Endothelial cell of umbilical vein (primary cell): ENCODE data around the gene CCN6. TPM values are rescaled to one million over a fixed set of nuclear protein-coding genes. Genes with fewer than 3 reads are reported as not detected.

Experiments
- BruUV-seq: library from RNA; stranded (reverse); fragments of 400-500 nt; replicated peaks from 2 replicates; lab custom pipeline; 2021; lab: Mats Ljungman, UMichigan
- CTCF ChIA-PET: fragments of 300-600, 350-600 bp; sonication (Branson Sonifier 250); formaldehyde crosslinking; loops from one replicate; lab custom pipeline; 2021; ENCODE audit warnings: antibody characterized with exemption, inconsistent platforms; lab: Charles Lee
- POLR2A ChIA-PET: fragments of 300-600, 350-600 bp; sonication (Branson Sonifier 250); formaldehyde crosslinking; loops from one replicate; lab custom pipeline; 2021; ENCODE audit warnings: antibody characterized with exemption, inconsistent platforms; lab: Charles Lee
- DNase-seq: peaks from one replicate; pipeline ENCODE4 v3.0.0-alpha.2; 2011; ENCODE audit warnings: low read depth, low spot score
- FAIRE-seq: peaks from 2 replicates; lab custom pipeline; 2011; peaks lifted over from hg19 to GRCh38; lab: Jason Lieb, UNC
- H2AFZ ChIP-seq: 2 replicates; pipeline ENCODE4 v1.6.0; 2012; ENCODE audit warnings: low read depth, low read length, control low read depth, inconsistent platforms
- H3K27ac ChIP-seq: 2 replicates; pipeline ENCODE4 v1.5.1; 2011; ENCODE audit warnings: low read depth, mild to moderate bottlenecking, control low read depth, low read length, moderate library complexity; ENCODE audit not compliant: insufficient read depth
- H3K27me3 ChIP-seq, 2 experiments: 2 replicates each; pipeline versions ENCODE4 v1.6.0 to v1.6.1; 2011; ENCODE audit warnings: low read length in 2 of 2, mixed read lengths in 1 of 2; ENCODE audit not compliant: control insufficient read depth in 2 of 2, insufficient read depth in 2 of 2
- H3K36me3 ChIP-seq, 2 experiments: 2 replicates in 1 of 2; 3 replicates in 1 of 2; pipeline ENCODE4 v1.5.1; 2011; ENCODE audit warnings: low read length in 2 of 2, mild to moderate bottlenecking in 1 of 2, moderate library complexity in 1 of 2; ENCODE audit not compliant: control insufficient read depth in 2 of 2, insufficient read depth in 2 of 2; ENCODE audit errors: extremely low read depth in 1 of 2
- H3K4me1 ChIP-seq: 3 replicates; pipeline ENCODE4 v1.5.1; 2011; ENCODE audit warnings: mild to moderate bottlenecking, low read length; ENCODE audit not compliant: control insufficient read depth, insufficient read depth; ENCODE audit errors: extremely low read depth
- H3K4me2 ChIP-seq: 2 replicates; pipeline ENCODE4 v1.6.1; 2011; ENCODE audit warnings: low read length, control low read depth, mixed read lengths; ENCODE audit not compliant: insufficient read depth
- H3K4me3 ChIP-seq, 3 experiments: fragments of 200-600 bp in 1 of 3; sonication (generic), shearing (Covaris generic) in 1 of 3; replicated peaks in 1 of 3; 2 replicates each; pipeline ENCODE4 v1.5.1; 2011 to 2016; ENCODE audit warnings: control low read depth in 3 of 3, low read length in 3 of 3, mild to moderate bottlenecking in 2 of 3, inconsistent platforms in 1 of 3, low read depth in 1 of 3, moderate library complexity in 1 of 3; ENCODE audit not compliant: insufficient read depth in 1 of 3
- H3K79me2 ChIP-seq: 2 replicates; pipeline ENCODE4 v1.6.0; 2012; ENCODE audit warnings: low read length, inconsistent platforms; ENCODE audit not compliant: control insufficient read depth, insufficient read depth
- H3K9ac ChIP-seq: replicated peaks from 2 replicates; pipeline ENCODE3; 2011; ENCODE audit warnings: low read length, control low read depth; ENCODE audit not compliant: insufficient read depth; ENCODE audit errors: extremely low read depth
- H3K9me1 ChIP-seq: replicated peaks from 3 replicates; pipeline ENCODE4 v1.6.0; 2011; ENCODE audit warnings: mild to moderate bottlenecking, low read length; ENCODE audit not compliant: control insufficient read depth, insufficient read depth; ENCODE audit errors: extremely low read depth
- H3K9me3 ChIP-seq: replicated peaks from 2 replicates; pipeline ENCODE4 v1.5.1; 2012; ENCODE audit warnings: low read length, inconsistent platforms; ENCODE audit not compliant: control insufficient read depth, insufficient read depth
- H4K20me1 ChIP-seq: replicated peaks from 2 replicates; pipeline ENCODE3; 2011; ENCODE audit warnings: mild to moderate bottlenecking, low read length; ENCODE audit not compliant: control insufficient read depth, insufficient read depth; ENCODE audit errors: extremely low read depth
- CTCF ChIP-seq, 2 donors: IDR thresholded peaks; 1 replicate in 1 of 2; 2 replicates in 1 of 2; pipeline ENCODE4 v1.5.1; 2011; ENCODE audit warnings: low read length in 2 of 2, mild to moderate bottlenecking in 2 of 2, moderate library complexity in 2 of 2, control low read depth in 1 of 2, inconsistent platforms in 1 of 2, low read depth in 1 of 2; ENCODE audit not compliant: insufficient read depth in 1 of 2; ENCODE audit errors: extremely low read depth in 1 of 2
- GATA2 ChIP-seq: IDR thresholded peaks from 2 replicates; pipeline ENCODE4 v1.7.0; 2011; ENCODE audit warnings: low read depth, mild to moderate bottlenecking, moderate library complexity, mixed read lengths, low read length; ENCODE audit not compliant: insufficient read length, insufficient read depth
- JUN ChIP-seq: IDR thresholded peaks from 2 replicates; pipeline ENCODE4 v1.6.1; 2011; ENCODE audit warnings: borderline replicate concordance, low read depth; ENCODE audit not compliant: insufficient read length, insufficient read depth
- MAX ChIP-seq: IDR thresholded peaks from 2 replicates; pipeline ENCODE4 v1.6.1; 2011; ENCODE audit not compliant: insufficient read depth, insufficient read length
- POLR2A ChIP-seq: IDR thresholded peaks from 2 replicates; pipeline ENCODE4 v1.6.1; 2012; ENCODE audit warnings: low read depth, mild to moderate bottlenecking, control low read depth, low read length
- POLR2AphosphoS5 ChIP-seq: IDR thresholded peaks from 2 replicates; pipeline ENCODE4 v1.6.1; 2012; ENCODE audit warnings: low read depth, mild to moderate bottlenecking, control low read depth, low read length, moderate library complexity; ENCODE audit not compliant: insufficient read depth
- dilution Hi-C: fragments of 300-500 bp; cut with MboI; formaldehyde crosslinking; loops from one replicate; pipeline ENCODE4 v1.15.0; 2019; ENCODE audit warnings: low sequenced_read_pairs; ENCODE audit not compliant: extremely low pct_ligation_motif_present
- intact Hi-C: fragments of 100-400 bp; cut with micrococcal nuclease; formaldehyde crosslinking; loops from one replicate; pipeline ENCODE4 v1.10.0; 2022
- polyA plus RNA-seq, 4 experiments: library from polyadenylated mRNA; depleted of rRNA in 3 of 4; stranded (reverse) in 3 of 4; unstranded in 1 of 4; fragments of >200 nt; gene quantifications; 2 replicates each; pipeline versions ENCODE4 v1.2.1 to v1.2.3, GENCODE V29; 2011 to 2012; ENCODE audit warnings: missing spikeins in 1 of 4
- total RNA-seq: library from RNA; stranded (reverse); gene quantifications from 2 replicates; pipeline ENCODE4 v1.2.3, GENCODE V29; 2021

The CCN6 gene
- total and polyA plus RNA-seq, 2 donors (not counting 3 experiments of a cell fraction or from before 2014, with no cell fraction given), result not detected

- FAIRE-seq, result peak; percentile 98
Measured at GRCh38 chr6:112043032-112044007, 10.6 kb upstream of the CCN6 start.

More at GRCh38 chr6:112043032-112044007, 10.6 kb upstream of the CCN6 start:
- H3K4me3 ChIP-seq, result peak overlapping the region; percentile 33 to 95 (median 89)
- CTCF ChIA-PET, result interaction anchor here (0.6 to 5.1 kb wide), 47 partner anchors 9 to 1032 kb away, joined by 3 to 56 read pairs (median 4); partner anchors contain the start of genes FAM229B, FYN and TUBE1
- H3K9ac ChIP-seq, result peak overlapping the region; percentile 98
- no peaks in the 10 kb centered on the region for H3K9me3 ChIP-seq
- H3K4me1 ChIP-seq, result peaks cover 38% of the 10 kb centered on the region
- no peaks in the 10 kb centered on the region for H4K20me1 ChIP-seq
- peak overlapping the region; percentile 88 for H3K4me2 ChIP-seq
- no peaks in the 10 kb centered on the region for H3K79me2 ChIP-seq
- TF ChIP-seq POLR2A (peak; percentile 54), POLR2AphosphoS5 (peak; percentile 56), JUN (no peak), GATA2 (peak; percentile 25), MAX (no peak), CTCF (IDR thresholded peaks at IDR 0.05; ENCODE audit: extremely low read depth in 1 of 2, insufficient read depth in 1 of 2, low read depth in 1 of 2, low read length in 2 of 2) (peak; percentile 96 to 98)
- BruUV-seq, result TSS peak; percentile 96
- dilution Hi-C loops (no loop called here), intact Hi-C loops (loop anchor here (1.0 to 10.0 kb wide), 12 partner anchors 46 to 1032 kb away; partner anchors contain the start of genes FYN and TRAF3IP2)
- H3K9me1 ChIP-seq, result no peaks in the 10 kb centered on the region
- POLR2A ChIA-PET, result interaction anchor here (1.2 kb wide), 1 partner anchor 334 kb away, joined by 6 read pairs; no protein-coding TSS in a partner anchor
- no peaks in the 10 kb centered on the region for H3K27me3 ChIP-seq
- H3K27ac ChIP-seq, result peak overlapping the region; percentile 92
- peak overlapping the region; percentile 82 for H2AFZ ChIP-seq
- H3K36me3 ChIP-seq, result no peaks in the 10 kb centered on the region
- DNase-seq, result peak; percentile 95
